GM12878 (cell line): ENCODE data around the gene VEGFA. TPM values are rescaled to one million over a fixed set of nuclear protein-coding genes. Genes with fewer than 3 reads are reported as not detected.

Source experiments
- ATAC-seq: fragments of 200-7000 bp; cut with Tn5 transposase; 3 replicates; pipeline ENCODE4 v1.9.1; 2020; ENCODE audit warnings: mild to moderate bottlenecking, moderate library complexity
- BruUV-seq: library from RNA; stranded (reverse); fragments of 400-500 nt; replicated peaks from 2 replicates; lab custom pipeline; 2021; lab: Mats Ljungman, UMichigan
- CTCF ChIA-PET: fragments of 300-600 bp; sonication (Branson Sonifier 250); formaldehyde crosslinking; extraction: SDS; loops from one replicate; lab custom pipeline; 2021; ENCODE audit warnings: inconsistent platforms; lab: Yijun Ruan, JAX
- POLR2A ChIA-PET: fragments of 350-600 bp; formaldehyde crosslinking; extraction: SDS; loops from one replicate; lab custom pipeline; 2021; ENCODE audit warnings: inconsistent platforms; lab: Charles Lee
- RAD21 ChIA-PET: fragments of 300-600 bp; sonication (Branson Sonifier 250); formaldehyde crosslinking; loops from one replicate; lab custom pipeline; 2023; ENCODE audit warnings: antibody characterized with exemption; ENCODE audit not compliant: unreplicated experiment; lab: Charles Lee
- SMC1A ChIA-PET: fragments of 300-600 bp; sonication (Branson Sonifier 250); formaldehyde crosslinking; loops from one replicate; lab custom pipeline; 2023; ENCODE audit not compliant: unreplicated experiment, uncharacterized antibody; lab: Charles Lee
- DNase-seq: peaks from one replicate; pipeline ENCODE4 v3.0.0-alpha.2; 2011; ENCODE audit warnings: low read depth, low spot score
- FAIRE-seq: peaks from 3 replicates; lab custom pipeline; 2011; peaks lifted over from hg19 to GRCh38; lab: Jason Lieb, UNC
- H2AFZ ChIP-seq: 2 replicates; pipeline ENCODE4 v1.6.0; 2011; ENCODE audit warnings: low read depth, low read length, control low read depth; ENCODE audit not compliant: control insufficient read depth
- H3K27ac ChIP-seq: 2 replicates; pipeline ENCODE4 v1.5.1; 2011; ENCODE audit warnings: control low read depth; ENCODE audit not compliant: control insufficient read depth, insufficient read depth
- H3K27me3 ChIP-seq, 2 experiments: replicated peaks in 1 of 2; 2 replicates each; pipeline versions ENCODE4 v1.6.0 to v1.6.1; 2011; ENCODE audit warnings: low read length in 1 of 2; ENCODE audit not compliant: control insufficient read depth in 2 of 2, insufficient read depth in 2 of 2
- H3K36me3 ChIP-seq, 2 experiments: 2 replicates each; pipeline ENCODE4 v1.5.1; 2011; ENCODE audit warnings: low read length in 1 of 2; ENCODE audit not compliant: control insufficient read depth in 2 of 2, insufficient read depth in 2 of 2
- H3K4me1 ChIP-seq: 2 replicates; pipeline ENCODE4 v1.6.1; 2011; ENCODE audit warnings: mild to moderate bottlenecking, low read length, moderate library complexity, mixed read lengths; ENCODE audit not compliant: control insufficient read depth, insufficient read depth
- H3K4me2 ChIP-seq: 2 replicates; pipeline ENCODE4 v1.6.0; 2011; ENCODE audit warnings: control low read depth; ENCODE audit not compliant: control insufficient read depth, insufficient read depth
- H3K4me3 ChIP-seq: fragments of 200-600 bp; sonication (generic); 2 replicates; pipeline ENCODE4 v1.5.1; 2016
- H3K79me2 ChIP-seq: 2 replicates; pipeline ENCODE4 v1.6.0; 2011; ENCODE audit warnings: low read length; ENCODE audit not compliant: control insufficient read depth, insufficient read depth
- H3K9ac ChIP-seq: 2 replicates; pipeline ENCODE4 v1.8.0; 2011; ENCODE audit warnings: low read length, control low read depth, mixed read lengths; ENCODE audit not compliant: control insufficient read depth, insufficient read depth
- H3K9me3 ChIP-seq: replicated peaks from 3 replicates; pipeline ENCODE4 v1.5.1; 2011; ENCODE audit warnings: mild to moderate bottlenecking, low read length; ENCODE audit not compliant: control insufficient read depth, insufficient read depth
- H4K20me1 ChIP-seq: 2 replicates; pipeline ENCODE4 v1.6.0; 2011; ENCODE audit not compliant: control insufficient read depth, insufficient read depth
- CBFB ChIP-seq: IDR thresholded peaks from 2 replicates; pipeline ENCODE4 v1.6.1; 2016; ENCODE audit warnings: antibody characterized with exemption, low read depth
- CHD1 ChIP-seq: IDR thresholded peaks from 2 replicates; pipeline ENCODE4 v1.6.1; 2012; ENCODE audit warnings: low read depth, low read length, improper control_type of control experiment
- CREM ChIP-seq: IDR thresholded peaks from 2 replicates; pipeline ENCODE4 v1.6.1; 2014; ENCODE audit warnings: antibody characterized with exemption, low read depth
- FOXM1 ChIP-seq: IDR thresholded peaks from 2 replicates; pipeline ENCODE4 v1.6.1; 2012; ENCODE audit warnings: low read depth, mild to moderate bottlenecking, inconsistent platforms, low read length, moderate library complexity
- IKZF1 ChIP-seq: fragments of 450-650 bp; conservative IDR thresholded peaks from 2 replicates; pipeline ENCODE4 v1.6.1; 2017; ENCODE audit warnings: antibody characterized with exemption, mild to moderate bottlenecking
- IKZF2 ChIP-seq, 2 experiments: fragments of 450-650 bp; IDR thresholded peaks; 2 replicates each; pipeline ENCODE4 v1.6.1; 2017; ENCODE audit warnings: mild to moderate bottlenecking in 2 of 2, moderate library complexity in 2 of 2
- MLLT1 ChIP-seq: fragments of 450-650 bp; IDR thresholded peaks from 2 replicates; pipeline ENCODE4 v1.6.1; 2016; ENCODE audit warnings: mild to moderate bottlenecking
- MTA2 ChIP-seq: fragments of 450-650 bp; IDR thresholded peaks from 2 replicates; pipeline ENCODE4 v1.6.1; 2016; ENCODE audit warnings: low read depth, mild to moderate bottlenecking, moderate library complexity
- MXI1 ChIP-seq: fragments of 150-350 bp; IDR thresholded peaks from 2 replicates; pipeline ENCODE4 v1.6.1; 2011; ENCODE audit warnings: low read depth, mild to moderate bottlenecking, inconsistent platforms, low read length, improper control_type of control experiment
- MYC ChIP-seq: IDR thresholded peaks from 2 replicates; pipeline ENCODE4 v1.6.1; 2011; ENCODE audit warnings: mild to moderate bottlenecking, low read length, moderate library complexity, inconsistent platforms; ENCODE audit not compliant: insufficient read depth, insufficient replicate concordance, insufficient read length, severe bottlenecking
- NKRF ChIP-seq: fragments of 450-650 bp; conservative IDR thresholded peaks from 2 replicates; pipeline ENCODE4 v1.6.1; 2017; ENCODE audit warnings: mild to moderate bottlenecking, moderate library complexity
- POLR2A ChIP-seq: IDR thresholded peaks from 2 replicates; pipeline ENCODE4 v1.6.1; 2011; ENCODE audit warnings: low read depth, mild to moderate bottlenecking, low read length
- POLR2AphosphoS5 ChIP-seq: IDR thresholded peaks from 2 replicates; pipeline ENCODE4 v1.6.1; 2011; ENCODE audit warnings: mild to moderate bottlenecking, low read length, inconsistent platforms
- RAD21 ChIP-seq: IDR thresholded peaks from 2 replicates; pipeline ENCODE4 v1.6.1; 2011; ENCODE audit warnings: mild to moderate bottlenecking, low read depth, low read length, moderate library complexity; ENCODE audit not compliant: insufficient read depth
- STAT3 ChIP-seq: IDR thresholded peaks from 2 replicates; pipeline ENCODE4 v1.6.1; 2011; ENCODE audit warnings: low read depth, low read length, improper control_type of control experiment
- TBL1XR1 ChIP-seq: IDR thresholded peaks from 2 replicates; pipeline ENCODE4 v1.6.1; 2012; ENCODE audit warnings: low read depth, low read length, improper control_type of control experiment
- USF1 ChIP-seq: IDR thresholded peaks from 2 replicates; pipeline ENCODE4 v1.6.1; 2011; ENCODE audit warnings: borderline replicate concordance, low read depth, mild to moderate bottlenecking, moderate library complexity, mixed read lengths, low read length; ENCODE audit not compliant: insufficient read depth; ENCODE audit errors: extremely low read length
- ZNF274 ChIP-seq: IDR thresholded peaks from one replicate; pipeline ENCODE4 v1.8.0; 2011; ENCODE audit not compliant: insufficient read length, insufficient read depth
- WGBS: methylation state at CpG from one replicate; pipeline ENCODE4 v1.1.6; 2016; ENCODE audit warnings: low lambda C conversion rate; ENCODE audit not compliant: insufficient replicate concordance, insufficient coverage; ENCODE audit errors: missing lambda C conversion rate; 5-methylcytosine and 5-hydroxymethylcytosine counted together
- in situ Hi-C: fragments of 300-500 bp; cut with MboI; formaldehyde crosslinking; loops from 9 replicates; pipeline ENCODE4 v1.14.3; 2018; ENCODE audit warnings: mixed read lengths
- intact Hi-C: fragments of 100-400 bp; cut with micrococcal nuclease; formaldehyde crosslinking; loops from one replicate; pipeline ENCODE4 v1.14.2; 2022; ENCODE audit not compliant: unreplicated experiment
- polyA plus RNA-seq, 11 experiments: library from polyadenylated mRNA; depleted of rRNA in 4 of 11; unstranded in 6 of 11; stranded (reverse) in 5 of 11; fragments of >200 nt; fragmentation: Nextera tagmentation in 4 of 11; fragmentation: Illumina TruSeq in 1 of 11; extraction: Ambion mirVana in 4 of 11; extraction: Trizol in 1 of 11; gene quantifications; 1 replicate in 1 of 11; 2 replicates in 10 of 11; pipeline versions ENCODE4 v1.2.1 to v1.2.3, GENCODE V29; 2011 to 2016; ENCODE audit warnings: inconsistent platforms in 2 of 11, missing spikeins in 2 of 11, low read depth in 1 of 11
- total RNA-seq, 4 experiments: library from RNA; depleted of rRNA in 3 of 4; stranded (reverse); fragments of >200 nt in 3 of 4; fragmentation: Illumina TruSeq in 1 of 4; extraction: Trizol in 1 of 4; gene quantifications; 2 replicates each; pipeline versions ENCODE4 v1.2.1 to v1.2.3, GENCODE V29; 2013 to 2021

VEGFA gene
- total and polyA plus RNA-seq, 10 of the 15 experiments (the other 5 are each of a cell fraction or from before 2014, with no cell fraction given): 0.96 to 140 (median 16.9) TPM

- RAD21 ChIA-PET: interaction anchor here (1.0 to 5.4 kb wide), 9 partner anchors 32 to 307 kb away, joined by 3 to 54 read pairs (median 13); no protein-coding TSS in a partner anchor
- Histone ChIP-seq H3K4me3 (peak overlapping the region; percentile 98), H3K9me3 (no peaks in the 10 kb centered on the region), H3K4me2 (peak overlapping the region; percentile 80), H3K79me2 (peaks cover 72% of the 10 kb centered on the region), H3K4me1 (peaks cover 28% of the 10 kb centered on the region), H4K20me1 (peaks cover 10% of the 10 kb centered on the region; the same call in 1 of the 2 replicates), H2AFZ (0 out of 2 replicates have a peak overlapping the region, but pooled peaks have one; percentile 34), H3K27ac (peak overlapping the region; percentile 88), H3K36me3 (peaks cover 3 to 9% of the 10 kb centered on the region in 2 experiments; a peak in 3 of 4 replicates), H3K27me3 (no peaks in the 10 kb centered on the region), H3K9ac (peak overlapping the region; percentile 90)
- ATAC-seq (peak; percentile 47), DNase-seq (no peak), FAIRE-seq (no peak)
- TSS peak; percentile 56 for BruUV-seq
- POLR2A ChIA-PET: interaction anchor here (0.9 to 3.1 kb wide), 6 partner anchors 47 to 309 kb away, joined by 3 to 12 read pairs (median 6); no protein-coding TSS in a partner anchor
- in situ Hi-C loops (loop anchor here (5.0 kb wide), 2 partner anchors 230 to 300 kb away; no protein-coding TSS in a partner anchor), intact Hi-C loops (loop anchor here (5.0 kb wide), 1 partner anchor 180 kb away; no protein-coding TSS in a partner anchor)
- TF ChIP-seq CHD1 (0 out of 2 replicates have a peak, but pooled peaks have one; percentile 20), RAD21 (no peak), IKZF2 (IDR thresholded peaks at IDR 0.05) (0 out of 4 replicates have a peak, but pooled peaks have one; percentile 19 to 28), CREM (0 out of 2 replicates have a peak, but pooled peaks have one; percentile 12), STAT3 (no peak), MLLT1 (no peak), MTA2 (no peak), TBL1XR1 (0 out of 2 replicates have a peak, but pooled peaks have one; percentile 22), IKZF1 (peak; percentile 39), POLR2A (peak; percentile 55), MYC (peak; percentile 81), NKRF (peak; percentile 37), FOXM1 (no peak), USF1 (no peak), CBFB (no peak), POLR2AphosphoS5 (no peak), ZNF274 (no peak), MXI1 (peak; percentile 42; the same call in 1 of the 2 replicates)
- CTCF ChIA-PET: interaction anchor here (1.0 to 5.9 kb wide), 20 partner anchors 13 to 324 kb away, joined by 3 to 70 read pairs (median 16); no protein-coding TSS in a partner anchor
- WGBS: 3% methylated on average over 31 of the region's 48 CpGs
- SMC1A ChIA-PET: interaction anchor here (0.8 to 5.9 kb wide), 7 partner anchors 47 to 307 kb away, joined by 3 to 53 read pairs (median 14); no protein-coding TSS in a partner anchor
Observed at GRCh38 chr6:43771858-43772680, 2.1 kb downstream of the VEGFA start.
